PFSK-1 (cell line): Measurements from ENCODE around the gene IRF2.

ENCODE experiments used
- FOXP2 ChIP-seq: optimal IDR thresholded peaks from 2 replicates; pipeline ENCODE3; 2011; ENCODE audit warnings: borderline replicate concordance, control low read depth, inconsistent platforms; ENCODE audit not compliant: insufficient read depth; ENCODE audit errors: extremely low read length, extremely low read depth
- POLR2AphosphoS5 ChIP-seq: IDR thresholded peaks from 2 replicates; pipeline ENCODE4 v1.6.1; 2012; ENCODE audit warnings: low read depth, mild to moderate bottlenecking, control low read depth, low read length, moderate library complexity
- REST ChIP-seq, 2 experiments: IDR thresholded peaks; 2 replicates each; pipeline versions ENCODE4 v1.6.1 to v1.8.0; 2011 to 2012; ENCODE audit warnings: low read depth in 2 of 2, low read length in 2 of 2, control low read depth in 1 of 2, inconsistent platforms in 1 of 2, mild to moderate bottlenecking in 1 of 2, moderate library complexity in 1 of 2; ENCODE audit not compliant: insufficient read depth in 1 of 2
- SIN3A ChIP-seq: IDR thresholded peaks from 2 replicates; pipeline ENCODE4 v1.6.1; 2012; ENCODE audit warnings: mild to moderate bottlenecking, low read length, moderate library complexity, borderline replicate concordance; ENCODE audit not compliant: insufficient read depth
- TAF1 ChIP-seq: IDR thresholded peaks from 2 replicates; pipeline ENCODE4 v1.6.1; 2012; ENCODE audit warnings: low read length, control low read depth, borderline replicate concordance; ENCODE audit not compliant: insufficient read depth

Gene IRF2

GRCh38 chr4:184358521-184359232 lies 115.7 kb downstream of the IRF2 start:
- TF ChIP-seq REST (IDR thresholded peaks at IDR 0.05; ENCODE audit: insufficient read depth in 1 of 2, low read depth in 2 of 2, low read length in 2 of 2): no peak
- no peak for TF ChIP-seq POLR2AphosphoS5
- TF ChIP-seq SIN3A: no peak
- no peak for TF ChIP-seq TAF1
- no peak for TF ChIP-seq FOXP2

GRCh38 chr4:184357772-184358171 lies 116.6 kb downstream of the IRF2 start:
- TF ChIP-seq FOXP2: no peak
- no peak for TF ChIP-seq TAF1
- no peak for TF ChIP-seq REST (IDR thresholded peaks at IDR 0.05; ENCODE audit: insufficient read depth in 1 of 2, low read depth in 2 of 2, low read length in 2 of 2)
- TF ChIP-seq SIN3A: no peak
- no peak for TF ChIP-seq POLR2AphosphoS5

GRCh38 chr4:184357165-184357564 lies 117.2 kb downstream of the IRF2 start:
- TF ChIP-seq SIN3A (no peak), TAF1 (no peak), POLR2AphosphoS5 (no peak), REST (IDR thresholded peaks at IDR 0.05; ENCODE audit: insufficient read depth in 1 of 2, low read depth in 2 of 2, low read length in 2 of 2) (no peak), FOXP2 (no peak)

GRCh38 chr4:184356366-184356765 lies 118.0 kb downstream of the IRF2 start:
- no peak for TF ChIP-seq POLR2AphosphoS5
- no peak for TF ChIP-seq FOXP2
- no peak for TF ChIP-seq REST (IDR thresholded peaks at IDR 0.05; ENCODE audit: insufficient read depth in 1 of 2, low read depth in 2 of 2, low read length in 2 of 2)
- TF ChIP-seq SIN3A: no peak
- no peak for TF ChIP-seq TAF1

GRCh38 chr4:184355857-184356256 lies 118.5 kb downstream of the IRF2 start:
- TF ChIP-seq POLR2AphosphoS5 (no peak), FOXP2 (no peak), SIN3A (no peak), REST (IDR thresholded peaks at IDR 0.05; ENCODE audit: insufficient read depth in 1 of 2, low read depth in 2 of 2, low read length in 2 of 2) (no peak), TAF1 (no peak)
